Subcutaneous abdominal adipose tissue (tissue), 5 donors: ENCODE data around the gene DIAPH3.

Experiments used
- H3K27ac ChIP-seq: one replicate; pipeline ENCODE4 v1.7.0; 2013; ENCODE audit warnings: low read depth, mild to moderate bottlenecking, inconsistent platforms, low read length, moderate library complexity
- H3K27me3 ChIP-seq, 5 donors: one replicate each; pipeline ENCODE4 v1.7.0; 2013; ENCODE audit warnings: low read length in 5 of 5, inconsistent platforms in 1 of 5; ENCODE audit not compliant: control insufficient read depth in 5 of 5, insufficient read depth in 4 of 5
- H3K36me3 ChIP-seq, 5 donors: one replicate each; pipeline ENCODE4 v1.7.0; 2013; ENCODE audit warnings: low read length in 5 of 5; ENCODE audit not compliant: control insufficient read depth in 5 of 5, insufficient read depth in 5 of 5
- H3K4me1 ChIP-seq, 5 donors: one replicate each; pipeline ENCODE4 v1.7.0; 2013; ENCODE audit warnings: low read length in 5 of 5, mild to moderate bottlenecking in 3 of 5, moderate library complexity in 1 of 5; ENCODE audit not compliant: control insufficient read depth in 5 of 5, insufficient read depth in 5 of 5
- H3K4me3 ChIP-seq, 5 donors: one replicate each; pipeline ENCODE4 v1.7.0; 2013; ENCODE audit warnings: low read length in 5 of 5, low read depth in 1 of 5
- H3K9ac ChIP-seq, 5 donors: one replicate each; pipeline ENCODE4 v1.7.0; 2013; ENCODE audit warnings: low read length in 5 of 5, mild to moderate bottlenecking in 4 of 5, moderate library complexity in 3 of 5
- H3K9me3 ChIP-seq, 5 donors: one replicate each; pipeline ENCODE4 v1.7.0; 2013; ENCODE audit warnings: low read length in 5 of 5; ENCODE audit not compliant: control insufficient read depth in 5 of 5
- donor health status: healthy.
- donor health status: healthy.
- donor health status: healthy.
- donor health status: healthy.
- donor health status: healthy.

DIAPH3 gene

DNA sequence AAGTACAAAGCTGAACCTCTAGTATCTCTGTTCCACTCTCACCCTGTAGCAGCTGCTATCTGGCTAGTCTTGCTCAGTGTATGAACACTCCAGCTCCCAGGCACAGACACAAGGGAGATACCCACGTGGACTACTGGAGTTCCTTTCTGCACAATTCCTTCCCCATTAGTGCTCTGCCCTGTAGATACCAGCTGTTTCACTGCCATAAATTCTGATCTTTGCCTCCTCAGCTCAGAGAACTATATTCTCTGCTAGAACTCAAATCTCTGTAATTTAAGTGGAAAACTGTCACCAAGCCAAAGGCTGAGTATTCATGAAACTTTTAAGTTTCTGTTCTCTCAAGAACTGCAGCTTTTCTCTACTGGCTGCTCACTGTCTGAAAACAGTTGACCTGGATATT, 273.7 kb downstream of the DIAPH3 start:
- H3K36me3 ChIP-seq, result no peaks in the 10 kb centered on the region
- H3K27me3 ChIP-seq, result no peaks in the 10 kb centered on the region
- H3K4me3 ChIP-seq, result no peak overlapping the region
- no peak overlapping the region for H3K9ac ChIP-seq
- no peaks in the 10 kb centered on the region for H3K4me1 ChIP-seq
- no peak overlapping the region for H3K27ac ChIP-seq
- no peaks in the 10 kb centered on the region for H3K9me3 ChIP-seq

DNA sequence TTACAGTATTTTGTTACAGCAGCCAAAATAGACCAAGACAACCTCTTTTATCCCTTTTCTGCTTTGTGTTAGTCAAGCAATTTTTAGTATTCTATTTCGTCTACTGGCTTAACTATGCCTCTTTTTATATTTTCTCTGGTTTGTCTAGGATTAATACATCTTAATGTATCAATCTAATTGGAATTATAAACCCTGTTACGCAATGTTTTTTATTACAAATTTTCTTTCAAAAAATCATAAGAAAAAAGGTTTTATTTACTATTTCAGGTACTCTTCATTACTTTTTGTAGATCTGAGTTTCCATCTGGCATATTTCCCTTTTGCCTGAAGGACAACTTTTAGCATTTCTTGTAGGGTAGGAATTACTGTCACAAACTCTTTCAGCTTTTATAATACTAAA, 275.3 kb downstream of the DIAPH3 start:
- H3K27ac ChIP-seq, result no peak overlapping the region
- no peak overlapping the region for H3K4me3 ChIP-seq
- H3K9ac ChIP-seq, result no peak overlapping the region
- no peaks in the 10 kb centered on the region for H3K27me3 ChIP-seq
- no peaks in the 10 kb centered on the region for H3K9me3 ChIP-seq
- H3K4me1 ChIP-seq, result no peaks in the 10 kb centered on the region
- H3K36me3 ChIP-seq, result no peaks in the 10 kb centered on the region

DNA sequence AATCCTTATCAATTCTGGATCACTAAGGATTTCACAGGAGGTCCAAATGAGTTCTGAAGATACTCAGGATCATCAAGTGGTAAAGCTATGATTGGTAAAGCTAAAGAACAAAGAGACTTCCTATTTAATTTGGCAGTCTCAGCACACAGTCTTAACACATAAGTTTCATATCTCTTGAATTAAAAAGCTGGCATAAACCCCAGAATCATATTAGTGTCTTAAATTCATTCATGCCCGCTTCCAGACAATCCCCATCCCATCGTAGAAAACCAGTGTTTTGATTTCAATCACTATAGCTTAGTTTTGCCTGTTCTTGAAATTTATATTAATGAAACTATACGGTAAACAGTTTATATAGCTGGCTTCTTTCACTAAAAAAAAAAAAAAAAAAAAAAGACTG, 278.7 kb downstream of the DIAPH3 start:
- no peak overlapping the region for H3K27ac ChIP-seq
- H3K27me3 ChIP-seq, result no peaks in the 10 kb centered on the region
- no peaks in the 10 kb centered on the region for H3K4me1 ChIP-seq
- no peak overlapping the region for H3K9ac ChIP-seq
- no peak overlapping the region for H3K4me3 ChIP-seq
- H3K36me3 ChIP-seq, result no peaks in the 10 kb centered on the region
- no peaks in the 10 kb centered on the region for H3K9me3 ChIP-seq

DNA sequence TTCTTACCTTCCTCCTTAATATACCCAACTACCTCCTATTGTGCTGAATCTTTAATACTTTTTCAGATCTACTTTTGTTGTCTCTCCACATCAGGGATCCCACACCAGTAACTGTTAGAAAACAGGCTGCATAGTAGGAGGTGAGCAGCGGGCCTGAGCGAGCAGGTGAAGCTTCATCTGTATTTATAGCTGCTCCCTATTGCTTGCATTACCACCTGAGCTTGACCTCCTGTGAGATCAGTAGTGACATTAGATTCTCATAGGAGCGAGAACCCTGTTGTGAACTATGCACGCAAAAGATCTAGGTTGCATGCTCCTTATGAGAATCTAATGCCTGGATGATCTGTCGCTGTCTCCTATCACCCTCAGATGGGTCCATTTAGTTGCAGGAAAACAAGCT, 279.8 kb downstream of the DIAPH3 start:
- Histone ChIP-seq H3K27ac (no peak overlapping the region), H3K9ac (no peak overlapping the region), H3K4me1 (no peaks in the 10 kb centered on the region), H3K9me3 (no peaks in the 10 kb centered on the region), H3K4me3 (no peak overlapping the region), H3K36me3 (no peaks in the 10 kb centered on the region), H3K27me3 (no peaks in the 10 kb centered on the region)

DNA sequence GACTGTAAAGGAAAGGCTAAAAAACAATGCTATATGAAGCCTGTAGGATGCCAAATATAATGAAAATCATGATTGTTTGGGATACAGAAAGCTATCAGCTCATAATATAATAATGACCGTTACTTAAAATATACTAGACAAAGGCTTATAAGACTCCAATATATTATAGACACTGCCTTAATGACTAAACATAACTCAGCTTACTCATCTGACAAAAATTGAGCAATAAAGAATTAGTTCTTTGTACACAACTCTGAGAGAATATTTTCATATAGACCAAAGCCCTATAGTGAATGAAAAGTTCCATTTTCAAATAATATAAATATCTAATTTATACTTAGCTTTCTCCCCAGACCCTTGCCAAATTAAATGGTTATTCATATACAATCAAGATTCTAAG, 283.3 kb downstream of the DIAPH3 start:
- Histone ChIP-seq H3K36me3 (no peaks in the 10 kb centered on the region), H3K27ac (no peak overlapping the region), H3K4me1 (no peaks in the 10 kb centered on the region), H3K9ac (no peak overlapping the region), H3K9me3 (no peaks in the 10 kb centered on the region), H3K4me3 (no peak overlapping the region), H3K27me3 (no peaks in the 10 kb centered on the region)

DNA sequence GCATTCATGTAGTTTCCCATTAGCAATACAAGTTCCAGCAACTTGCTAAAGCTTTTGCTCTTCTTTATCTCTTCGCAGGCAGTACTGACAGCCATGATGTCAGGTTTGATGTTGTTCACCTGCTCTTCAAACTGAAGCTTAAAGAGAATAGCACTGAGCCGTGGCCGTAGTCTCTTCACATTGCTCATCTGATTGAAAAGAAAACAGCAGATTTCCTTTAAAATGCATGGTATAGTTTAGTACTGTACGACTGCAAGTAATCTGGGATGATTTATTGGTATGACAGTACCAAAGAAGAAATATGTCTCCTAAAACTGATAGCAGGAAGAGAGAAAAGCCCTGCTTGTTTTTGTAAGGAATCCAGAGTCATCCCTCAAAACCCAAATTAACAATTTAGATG, 284.4 kb downstream of the DIAPH3 start:
- Histone ChIP-seq H3K36me3 (no peaks in the 10 kb centered on the region), H3K9ac (no peak overlapping the region), H3K9me3 (no peaks in the 10 kb centered on the region), H3K4me1 (no peaks in the 10 kb centered on the region), H3K27ac (no peak overlapping the region), H3K4me3 (no peak overlapping the region), H3K27me3 (no peaks in the 10 kb centered on the region)

DNA sequence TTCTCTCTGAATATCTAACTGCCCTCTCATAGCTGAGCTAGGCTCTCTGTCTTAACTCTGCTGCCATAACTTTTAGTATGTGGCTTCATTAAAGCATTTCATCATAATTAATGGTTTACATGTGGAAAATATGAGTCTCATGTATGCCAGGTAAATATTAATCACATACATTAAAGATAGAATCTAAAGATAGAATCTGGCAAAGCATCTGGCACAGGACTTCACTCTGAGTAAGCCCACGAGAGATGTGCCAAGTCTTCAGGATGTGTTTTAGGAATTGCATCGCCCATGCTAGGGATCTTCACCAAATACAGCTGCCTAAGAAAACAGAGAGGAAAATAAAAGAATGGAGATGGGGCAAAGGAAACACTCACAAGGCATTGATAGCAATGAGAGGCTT, 285.8 kb downstream of the DIAPH3 start:
- Histone ChIP-seq H3K36me3 (no peaks in the 10 kb centered on the region), H3K4me3 (no peak overlapping the region), H3K4me1 (no peaks in the 10 kb centered on the region), H3K27me3 (no peaks in the 10 kb centered on the region), H3K9ac (no peak overlapping the region), H3K27ac (no peak overlapping the region), H3K9me3 (no peaks in the 10 kb centered on the region)

DNA sequence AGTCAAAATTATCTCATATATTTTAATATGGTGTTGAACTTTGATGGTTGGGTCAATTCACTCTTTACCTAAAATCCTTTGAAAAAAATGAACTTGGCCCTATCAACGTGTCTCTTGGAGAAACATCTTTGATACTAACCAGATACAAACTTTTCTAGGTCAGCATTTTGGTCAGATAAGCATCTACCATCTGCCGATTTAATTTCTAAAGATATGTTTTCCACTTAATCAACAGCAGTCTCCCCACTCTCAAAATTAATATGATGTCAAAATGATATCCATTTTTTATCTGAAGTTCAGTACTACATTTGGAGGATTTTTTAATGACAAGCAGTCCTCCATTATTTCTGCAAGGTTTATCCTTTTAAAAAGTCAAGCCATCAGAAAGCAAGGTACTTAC, 288.8 kb downstream of the DIAPH3 start:
- no peaks in the 10 kb centered on the region for H3K27me3 ChIP-seq
- H3K4me3 ChIP-seq, result no peak overlapping the region
- H3K36me3 ChIP-seq, result no peaks in the 10 kb centered on the region
- no peaks in the 10 kb centered on the region for H3K4me1 ChIP-seq
- H3K27ac ChIP-seq, result no peak overlapping the region
- H3K9me3 ChIP-seq, result no peaks in the 10 kb centered on the region
- no peak overlapping the region for H3K9ac ChIP-seq

DNA sequence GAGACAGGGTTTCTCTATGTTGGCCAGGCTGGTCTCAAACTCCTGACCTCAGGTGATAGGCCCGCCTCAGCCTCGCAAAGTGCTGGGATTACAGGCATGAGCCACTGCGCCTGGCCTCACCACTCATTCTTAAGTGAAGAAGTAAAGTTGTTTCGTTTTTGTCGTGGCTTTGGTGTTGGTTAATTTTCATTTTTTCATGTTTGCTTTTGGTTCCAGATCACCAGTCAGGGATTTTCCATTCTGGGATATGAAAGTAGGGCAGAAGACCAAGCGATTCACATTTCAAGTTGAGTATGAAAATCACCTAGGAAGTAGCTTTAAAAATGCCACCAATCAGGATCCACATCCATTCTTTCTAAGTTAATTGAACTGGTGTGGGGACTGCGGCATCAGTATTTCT, 289.9 kb downstream of the DIAPH3 start:
- Histone ChIP-seq H3K36me3 (no peaks in the 10 kb centered on the region), H3K27me3 (no peaks in the 10 kb centered on the region), H3K9ac (no peak overlapping the region), H3K9me3 (no peaks in the 10 kb centered on the region), H3K4me3 (no peak overlapping the region), H3K4me1 (no peaks in the 10 kb centered on the region), H3K27ac (no peak overlapping the region)

DNA sequence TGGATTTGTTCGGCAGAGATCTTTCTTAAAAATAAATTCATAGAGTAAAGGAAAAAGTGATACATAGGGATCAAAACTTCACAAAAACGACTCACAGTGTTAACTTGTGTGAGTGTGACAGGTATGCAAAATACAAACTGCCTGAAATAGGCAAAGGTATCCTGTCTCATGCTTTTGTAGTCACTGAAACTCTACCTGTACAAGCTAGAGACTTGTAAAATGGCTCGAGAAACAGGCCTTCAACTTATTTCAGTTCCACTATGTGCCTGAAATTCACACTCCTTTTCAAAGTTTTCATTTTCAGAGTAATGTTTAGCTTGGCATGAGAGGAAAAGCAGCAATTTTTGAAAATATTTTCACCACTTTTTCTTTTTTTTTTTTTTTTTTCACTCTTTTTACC, 290.4 kb downstream of the DIAPH3 start:
- no peaks in the 10 kb centered on the region for H3K36me3 ChIP-seq
- H3K27ac ChIP-seq, result no peak overlapping the region
- no peak overlapping the region for H3K9ac ChIP-seq

DNA sequence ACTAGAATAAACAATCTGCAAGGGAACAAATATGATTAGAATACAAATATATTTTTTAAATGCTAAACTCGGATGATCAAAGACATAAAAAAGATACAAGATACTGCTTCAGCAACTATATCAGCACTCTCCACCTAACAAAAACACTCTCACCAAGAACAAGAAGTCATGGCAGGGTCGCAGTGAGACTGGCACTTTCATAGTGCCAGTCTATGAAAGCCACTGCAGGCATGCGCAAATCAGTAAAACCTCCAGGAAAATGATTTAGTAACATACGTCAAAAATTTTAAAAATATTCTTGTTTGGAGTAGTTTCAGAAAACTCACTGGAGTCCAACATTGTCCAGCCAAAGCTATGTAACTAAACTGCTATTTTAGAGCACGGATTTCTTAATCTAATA, 295.9 kb downstream of the DIAPH3 start:
- no peaks in the 10 kb centered on the region for H3K36me3 ChIP-seq
- H3K4me1 ChIP-seq, result peaks cover 0 to 12% (median 0%) of the 10 kb centered on the region in 5 donors
- no peaks in the 10 kb centered on the region for H3K9me3 ChIP-seq
- H3K4me3 ChIP-seq, result peak overlapping the region in 1 of 5 donors; percentile 28
- H3K9ac ChIP-seq, result no peak overlapping the region
- no peak overlapping the region for H3K27ac ChIP-seq
- H3K27me3 ChIP-seq, result no peaks in the 10 kb centered on the region

More for the DNA sequence above, 290.4 kb downstream of the DIAPH3 start:
- Histone ChIP-seq H3K27me3 (no peaks in the 10 kb centered on the region), H3K4me1 (peaks cover 0 to 3% (median 0%) of the 10 kb centered on the region in 5 donors), H3K4me3 (no peak overlapping the region), H3K9me3 (no peaks in the 10 kb centered on the region)
